GM12801 (cell line): ENCODE measurements around the gene LRRFIP1.

Source experiments
- CTCF ChIP-seq: IDR thresholded peaks from one replicate; pipeline ENCODE4 v1.5.1; 2011; ENCODE audit warnings: control low read depth; ENCODE audit not compliant: insufficient read length; ENCODE audit errors: extremely low read depth

LRRFIP1 gene

DNA sequence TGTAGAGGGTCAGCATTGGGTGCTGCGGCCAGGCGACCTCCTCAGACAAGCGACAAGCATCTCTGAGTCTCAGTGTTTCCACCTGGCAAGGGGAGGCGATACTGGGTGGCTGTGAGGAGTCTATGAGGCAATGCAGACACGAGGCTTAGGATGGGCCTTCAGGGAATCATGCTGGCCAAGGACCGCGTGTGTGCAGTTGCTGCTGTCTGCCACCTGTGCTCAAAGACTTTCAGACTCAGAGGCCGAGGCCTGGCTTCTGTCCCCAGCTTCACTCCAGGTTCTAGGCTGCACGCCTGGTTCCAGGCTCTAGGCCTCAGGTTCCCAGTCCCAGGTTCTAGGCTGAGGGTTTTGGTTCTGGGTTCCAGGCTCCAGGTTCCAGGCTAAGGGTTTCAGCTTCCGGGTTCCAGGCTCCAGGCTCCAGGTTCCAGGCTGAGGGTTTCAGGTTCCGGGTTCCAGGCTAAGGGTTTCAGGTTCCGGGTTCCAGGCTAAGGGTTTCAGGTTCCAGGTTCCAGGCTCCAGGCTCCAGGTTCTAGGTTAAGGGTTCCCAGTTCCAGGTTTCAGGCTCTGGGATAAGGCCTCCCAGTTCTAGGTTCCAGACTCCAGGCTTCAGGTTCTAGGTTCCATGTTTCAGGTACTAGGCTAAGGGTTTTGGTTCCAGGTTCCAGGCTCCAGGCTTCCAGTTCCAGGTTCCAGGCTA is 14.8 kb downstream of the LRRFIP1 start:
- no peak for TF ChIP-seq CTCF

DNA sequence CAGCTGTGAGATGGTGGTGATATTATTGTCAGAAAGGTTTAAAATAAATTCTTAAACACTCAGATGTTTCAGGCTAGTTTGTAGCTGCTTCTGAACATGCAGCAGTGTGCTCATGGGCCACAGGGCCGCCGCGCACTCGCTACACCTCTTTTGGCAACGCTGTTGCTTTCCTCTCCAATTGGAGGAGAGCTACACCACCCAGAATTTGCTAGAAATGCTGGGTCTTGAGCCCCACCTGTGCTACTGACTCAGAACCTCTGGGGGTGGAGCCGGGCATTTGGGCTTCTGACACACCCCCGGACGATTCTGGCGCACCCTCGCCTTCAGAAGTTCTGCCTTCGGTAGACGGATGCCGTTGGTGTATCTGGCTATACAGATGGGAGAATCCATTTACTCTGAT is 15.7 kb downstream of the LRRFIP1 start:
- TF ChIP-seq CTCF = no peak

GRCh38 chr2:237643582-237644380 is 16.4 kb downstream of the LRRFIP1 start:
- TF ChIP-seq CTCF = no peak

DNA sequence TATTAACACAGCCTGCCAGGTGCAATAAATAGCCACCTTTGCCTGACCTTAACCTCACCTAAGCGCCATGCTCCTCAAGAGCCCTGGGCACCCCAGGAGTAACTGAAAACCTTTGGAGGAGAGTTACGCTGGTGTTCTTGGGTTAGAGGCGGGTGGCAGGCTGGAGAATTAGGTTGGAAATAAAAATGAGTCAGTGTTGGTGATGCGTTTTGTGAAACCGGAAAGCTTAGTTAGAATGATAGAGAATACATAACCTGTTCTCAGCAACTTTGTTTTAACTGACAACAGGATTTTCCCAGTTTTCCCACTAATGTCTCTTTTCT is 17.0 kb downstream of the LRRFIP1 start:
- TF ChIP-seq CTCF = no peak

GRCh38 chr2:237645261-237645660 is 17.9 kb downstream of the LRRFIP1 start:
- no peak for TF ChIP-seq CTCF

DNA sequence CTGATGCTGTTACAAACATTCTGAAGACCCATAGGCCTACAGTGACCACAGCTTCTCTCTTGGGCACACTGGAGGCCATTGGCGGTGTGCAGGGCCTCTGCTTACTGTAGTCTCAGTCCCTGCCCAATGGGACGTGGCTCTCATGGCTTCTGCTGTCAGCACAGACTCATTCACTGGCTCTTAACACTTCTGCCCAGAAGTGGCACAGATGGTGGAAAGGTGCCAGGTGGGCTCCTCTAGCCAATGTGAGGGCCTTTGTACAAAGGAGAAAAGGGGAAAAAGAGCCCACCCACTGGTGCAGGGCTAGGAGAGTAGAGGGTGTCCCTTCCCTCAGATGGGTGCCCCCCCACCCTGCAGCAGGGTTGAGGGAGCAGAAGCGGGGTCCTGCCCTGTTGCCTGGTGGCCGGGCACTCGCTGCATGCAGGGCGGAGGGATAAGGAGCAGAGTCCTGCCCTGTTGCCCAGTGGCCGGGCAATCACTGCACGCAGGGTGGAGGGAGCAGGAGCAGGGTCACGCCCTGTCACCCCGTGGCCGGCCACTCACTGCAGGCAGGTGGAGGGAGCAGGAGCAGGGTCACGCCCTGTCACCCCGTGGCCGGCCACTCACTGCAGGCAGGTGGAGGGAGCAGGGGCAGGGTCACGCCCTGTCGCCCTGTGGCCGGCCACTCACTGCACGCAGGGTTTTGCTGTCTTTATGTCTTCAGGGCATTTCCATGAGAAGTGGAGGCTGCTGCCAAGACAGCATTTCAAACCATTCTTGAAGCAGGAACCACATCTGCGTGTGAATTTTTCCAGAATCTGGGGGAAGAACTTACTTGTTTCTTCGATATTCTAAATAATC is 20.0 kb downstream of the LRRFIP1 start:
- TF ChIP-seq CTCF = no peak

- TF ChIP-seq CTCF = no peak
These were observed 20.6 kb downstream of the LRRFIP1 start for GRCh38 chr2:237648016-237648381.
